WTC11 (cell line): Measurements from ENCODE around the gene RANBP10. TPM values are rescaled to one million over a fixed set of nuclear protein-coding genes. Genes with fewer than 3 reads are reported as not detected.

Experiments
- ATAC-seq: fragments of 200-7000 bp; cut with Tn5 transposase; 2 replicates; pipeline ENCODE4 v1.10.0; 2021; ENCODE audit warnings: mild to moderate bottlenecking, moderate library complexity
- CTCF ChIA-PET: fragments of 300-600 bp; sonication (Branson Sonifier 250); formaldehyde crosslinking; loops from one replicate; lab custom pipeline; 2021; ENCODE audit warnings: antibody characterized with exemption; lab: Charles Lee
- POLR2A ChIA-PET: fragments of 350-600 bp; sonication (Branson Sonifier 250); formaldehyde crosslinking; loops from one replicate; lab custom pipeline; 2021; ENCODE audit warnings: antibody characterized with exemption; lab: Charles Lee
- DNase-seq: peaks from one replicate; pipeline ENCODE4 v3.0.0; 2021; ENCODE audit warnings: low spot score
- H3K27ac Mint-ChIP-seq: 2 replicates; pipeline ENCODE4 v1.8.0; 2021; ENCODE audit warnings: mixed read lengths
- H3K27me3 Mint-ChIP-seq: 2 replicates; pipeline ENCODE4 v1.8.0; 2021; ENCODE audit warnings: low read depth, mild to moderate bottlenecking, moderate library complexity, mixed read lengths
- H3K36me3 Mint-ChIP-seq: 2 replicates; pipeline ENCODE4 v1.8.0; 2021; ENCODE audit warnings: mixed read lengths
- H3K4me1 Mint-ChIP-seq: 2 replicates; pipeline ENCODE4 v1.8.0; 2022; ENCODE audit warnings: mixed read lengths
- H3K4me3 Mint-ChIP-seq: 2 replicates; pipeline ENCODE4 v1.8.0; 2021; ENCODE audit warnings: mild to moderate bottlenecking, moderate library complexity, mixed read lengths
- H3K9me3 Mint-ChIP-seq: 2 replicates; pipeline ENCODE4 v1.8.0; 2021; ENCODE audit warnings: mixed read lengths
- ATF1 ChIP-seq: sonication (generic); formaldehyde crosslinking; IDR thresholded peaks from 2 replicates; pipeline ENCODE4 v1.8.1; 2023; ENCODE audit warnings: mild to moderate bottlenecking, moderate library complexity, missing genetic modification reagents
- CBFB ChIP-seq: sonication (generic); formaldehyde crosslinking; IDR thresholded peaks from 2 replicates; pipeline ENCODE4 v1.8.1; 2022; ENCODE audit warnings: mild to moderate bottlenecking, low read depth, missing genetic modification reagents
- ETV6 ChIP-seq: sonication (generic); formaldehyde crosslinking; IDR thresholded peaks from 2 replicates; pipeline ENCODE4 v1.8.1; 2022; ENCODE audit warnings: mild to moderate bottlenecking, missing genetic modification reagents
- GRHL2 ChIP-seq: fragments of 250-450 bp; sonication (Bioruptor Pico); IDR thresholded peaks from 2 replicates; pipeline ENCODE4 v1.8.0; 2022; ENCODE audit warnings: mild to moderate bottlenecking, moderate library complexity; ENCODE audit not compliant: insufficient replicate concordance, severe bottlenecking
- IRF2 ChIP-seq: sonication (generic); formaldehyde crosslinking; IDR thresholded peaks from 2 replicates; pipeline ENCODE4 v1.8.0; 2022; ENCODE audit warnings: low read depth, missing genetic modification reagents, borderline replicate concordance
- JAZF1 ChIP-seq: fragments of 250-450 bp; sonication (Bioruptor Pico); IDR thresholded peaks from 2 replicates; pipeline ENCODE4 v1.9.0; 2021; ENCODE audit warnings: moderate library complexity, mild to moderate bottlenecking, inconsistent platforms
- NFYB ChIP-seq: sonication (generic); formaldehyde crosslinking; conservative IDR thresholded peaks from 2 replicates; pipeline ENCODE4 v1.8.0; 2022; ENCODE audit warnings: low read depth, missing genetic modification reagents
- RORB ChIP-seq: fragments of 250-450 bp; sonication (Bioruptor Pico); IDR thresholded peaks from 2 replicates; pipeline ENCODE4 v1.9.0; 2021; ENCODE audit warnings: mild to moderate bottlenecking
- ZNF121 ChIP-seq: sonication (generic); formaldehyde crosslinking; IDR thresholded peaks from 2 replicates; pipeline ENCODE4 v1.8.0; 2023; ENCODE audit warnings: missing genetic modification reagents
- ZNF232 ChIP-seq: sonication (generic); formaldehyde crosslinking; IDR thresholded peaks from 2 replicates; pipeline ENCODE4 v1.8.0; 2022; ENCODE audit warnings: mild to moderate bottlenecking, missing genetic modification reagents
- ZNF281 ChIP-seq: sonication (generic); formaldehyde crosslinking; IDR thresholded peaks from 2 replicates; pipeline ENCODE4 v1.8.0; 2023; ENCODE audit warnings: mild to moderate bottlenecking, missing genetic modification reagents
- ZNF512 ChIP-seq: sonication (generic); formaldehyde crosslinking; IDR thresholded peaks from 2 replicates; pipeline ENCODE4 v1.8.1; 2022; ENCODE audit warnings: missing genetic modification reagents, borderline replicate concordance
- ZSCAN18 ChIP-seq: fragments of 250-450 bp; sonication (Bioruptor Pico); IDR thresholded peaks from 2 replicates; pipeline ENCODE4 v2.1.2; 2022; ENCODE audit warnings: mild to moderate bottlenecking, moderate library complexity
- total RNA-seq: library from RNA; stranded (reverse); gene quantifications from 3 replicates; pipeline ENCODE4 v1.2.3, GENCODE V29; 2021

Gene RANBP10
- total RNA-seq, 1 experiment from 2014 or later, result 14.0 TPM

- Mint-ChIP-seq H3K9me3 (no peaks in the 10 kb centered on the region), H3K27me3 (no peaks in the 10 kb centered on the region), H3K36me3 (no peaks in the 10 kb centered on the region; the same call in 1 of the 2 replicates), H3K27ac (peak overlapping the region; percentile 2; the same call in 1 of the 2 replicates), H3K4me3 (no peak overlapping the region), H3K4me1 (no peaks in the 10 kb centered on the region)
- ChIA-PET POLR2A (no interaction called here), CTCF (interaction anchor here (1.1 to 1.5 kb wide), 2 partner anchors 54 to 121 kb away, joined by 3 to 4 read pairs; no protein-coding TSS in a partner anchor)
- no peak for DNase-seq
- ATAC-seq, result no peak
- TF ChIP-seq RORB, result no peak
Observed at GRCh38 chr16:67762385-67762784, 44.0 kb downstream of the RANBP10 start.

GRCh38 chr16:67761924-67762323, 44.4 kb downstream of the RANBP10 start:
- no peak for TF ChIP-seq CBFB (CRISPR knock-in tag)
- TF ChIP-seq ZNF121, result peak; percentile 37; the same call in 1 of the 2 replicates
- TF ChIP-seq ZSCAN18 (CRISPR knock-in tag), result no peak
- no peak for DNase-seq
- POLR2A ChIA-PET, result no interaction called here
- Mint-ChIP-seq H3K4me1 (no peaks in the 10 kb centered on the region), H3K9me3 (no peaks in the 10 kb centered on the region), H3K36me3 (no peaks in the 10 kb centered on the region; the same call in 1 of the 2 replicates), H3K4me3 (no peak overlapping the region), H3K27ac (no peak overlapping the region), H3K27me3 (no peaks in the 10 kb centered on the region)
- ATAC-seq, result no peak
- CTCF ChIA-PET, result interaction anchor here (0.6 to 1.5 kb wide), 3 partner anchors 54 to 330 kb away, joined by 3 to 4 read pairs (median 3); no protein-coding TSS in a partner anchor

GRCh38 chr16:67760956-67761230, 45.5 kb downstream of the RANBP10 start:
- H3K27me3 Mint-ChIP-seq, result no peaks in the 10 kb centered on the region
- peak overlapping the region; percentile 81; the same call in 1 of the 2 replicates for H3K27ac Mint-ChIP-seq
- ATAC-seq (no peak), DNase-seq (no peak)
- H3K36me3 Mint-ChIP-seq, result no peaks in the 10 kb centered on the region; the same call in 1 of the 2 replicates
- CTCF ChIA-PET, result interaction anchor here (1.5 kb wide), 1 partner anchor 123 kb away, joined by 4 read pairs; no protein-coding TSS in a partner anchor
- no peaks in the 10 kb centered on the region for H3K4me1 Mint-ChIP-seq
- no peak for TF ChIP-seq IRF2
- TF ChIP-seq ZNF281, result no peak
- no peak for TF ChIP-seq ZNF512 (CRISPR knock-in tag)
- POLR2A ChIA-PET, result no interaction called here
- H3K9me3 Mint-ChIP-seq, result no peaks in the 10 kb centered on the region
- H3K4me3 Mint-ChIP-seq, result no peak overlapping the region

GRCh38 chr16:67760206-67760955, 46.0 kb downstream of the RANBP10 start:
- H3K27ac Mint-ChIP-seq, result no peak overlapping the region
- no peaks in the 10 kb centered on the region for H3K9me3 Mint-ChIP-seq
- H3K36me3 Mint-ChIP-seq, result no peaks in the 10 kb centered on the region; the same call in 1 of the 2 replicates
- no peak for ATAC-seq
- H3K27me3 Mint-ChIP-seq, result no peaks in the 10 kb centered on the region
- DNase-seq, result no peak
- no peaks in the 10 kb centered on the region for H3K4me1 Mint-ChIP-seq
- H3K4me3 Mint-ChIP-seq, result no peak overlapping the region
- TF ChIP-seq JAZF1 (CRISPR knock-in tag) (no peak), ZNF232 (CRISPR knock-in tag) (no peak), ATF1 (CRISPR knock-in tag) (no peak), ETV6 (CRISPR knock-in tag) (no peak), NFYB (CRISPR knock-in tag) (no peak), GRHL2 (CRISPR knock-in tag) (no peak)
- TF ChIP-seq, all 79 proteins: peak for 0
- ChIA-PET POLR2A (no interaction called here), CTCF (interaction anchor here (1.1 kb wide), 1 partner anchor 56 kb away, joined by 4 read pairs; no protein-coding TSS in a partner anchor)
